Ecto neural progenitor cell (in vitro differentiated cells): ENCODE measurements around the gene PLEKHA5.

Experiments used
- DNase-seq: peaks from one replicate; pipeline ENCODE4 v3.0.0-alpha.2; 2018; ENCODE audit warnings: low spot score

Gene PLEKHA5

DNA sequence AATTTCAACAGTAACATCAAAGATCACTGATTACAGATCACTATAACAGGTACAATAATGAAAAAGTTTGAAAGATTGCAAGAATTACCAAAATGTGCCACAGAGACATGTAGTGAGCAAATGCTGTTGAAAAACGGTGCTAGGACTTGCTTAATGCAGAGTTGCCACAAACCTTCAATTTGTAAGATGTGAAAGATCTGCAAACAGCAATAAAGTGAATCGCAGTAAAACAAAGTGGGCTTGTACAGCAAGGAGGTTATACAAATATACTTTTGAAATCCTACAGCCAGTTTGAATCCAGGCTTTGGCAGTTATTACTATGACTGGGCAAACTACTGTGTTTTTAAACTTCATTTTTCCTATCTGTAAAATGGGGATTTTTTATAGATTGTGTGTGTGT, 1.0 kb upstream of the PLEKHA5 start:
- no peak for DNase-seq

DNA sequence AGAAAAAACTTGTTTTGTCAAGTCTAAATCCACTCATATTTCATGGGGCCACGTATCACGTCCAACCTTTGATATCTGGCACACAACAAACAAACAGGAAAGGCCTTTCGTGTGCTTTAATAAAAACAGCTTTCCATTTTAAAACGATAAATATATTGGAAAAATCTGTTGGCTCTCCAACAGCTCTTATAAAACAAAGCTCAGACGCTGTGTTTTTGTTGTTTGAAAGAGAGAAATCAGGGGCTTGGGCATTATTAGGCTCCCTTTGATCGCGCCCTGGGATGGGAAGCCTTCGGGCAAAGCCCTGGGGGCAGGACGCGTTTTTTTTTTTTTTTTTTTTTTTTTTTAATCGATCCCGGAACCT, 429 bp upstream of the PLEKHA5 start:
- no peak for DNase-seq

DNA sequence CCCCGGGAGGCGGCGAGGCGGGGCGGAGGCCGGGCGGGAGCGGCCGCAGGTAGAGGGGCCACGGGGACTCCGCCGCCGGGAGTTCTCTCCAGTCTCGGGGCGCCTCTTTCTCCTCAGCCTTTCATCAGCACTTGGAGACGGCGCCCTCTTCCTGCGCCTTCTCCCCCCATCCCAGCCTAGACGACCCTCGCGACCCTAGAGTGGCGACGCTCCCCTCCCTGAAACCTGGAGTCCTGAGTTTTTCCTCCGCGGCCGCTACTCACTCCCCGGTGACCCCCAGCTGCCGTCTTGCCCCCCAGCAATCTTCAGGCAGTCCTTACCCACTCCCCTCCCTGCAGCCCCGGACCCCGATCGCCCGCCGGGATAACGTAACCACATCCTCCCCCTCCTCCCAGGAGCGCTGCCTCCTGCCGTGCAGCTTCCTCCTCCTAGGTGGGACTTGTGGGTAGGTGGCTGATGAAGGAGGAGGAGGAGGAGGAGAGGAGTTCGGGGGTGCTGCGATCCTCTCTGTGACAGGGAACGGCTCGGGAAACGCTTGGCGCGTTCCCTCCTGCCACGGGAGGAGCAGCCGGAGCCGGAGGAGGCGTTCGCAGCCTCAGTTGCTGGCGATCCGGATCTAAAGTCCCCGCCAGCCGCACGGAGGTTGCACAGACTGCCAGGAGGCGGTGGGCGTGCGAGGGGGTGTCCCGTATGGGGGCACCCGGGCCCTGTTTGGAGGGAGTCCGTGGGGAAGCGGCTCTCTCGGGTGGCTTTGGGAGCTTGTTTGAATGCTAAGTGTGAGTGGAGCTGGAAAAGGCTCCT, 891 bp downstream of the PLEKHA5 start:
- DNase-seq = peak; percentile 80

DNA sequence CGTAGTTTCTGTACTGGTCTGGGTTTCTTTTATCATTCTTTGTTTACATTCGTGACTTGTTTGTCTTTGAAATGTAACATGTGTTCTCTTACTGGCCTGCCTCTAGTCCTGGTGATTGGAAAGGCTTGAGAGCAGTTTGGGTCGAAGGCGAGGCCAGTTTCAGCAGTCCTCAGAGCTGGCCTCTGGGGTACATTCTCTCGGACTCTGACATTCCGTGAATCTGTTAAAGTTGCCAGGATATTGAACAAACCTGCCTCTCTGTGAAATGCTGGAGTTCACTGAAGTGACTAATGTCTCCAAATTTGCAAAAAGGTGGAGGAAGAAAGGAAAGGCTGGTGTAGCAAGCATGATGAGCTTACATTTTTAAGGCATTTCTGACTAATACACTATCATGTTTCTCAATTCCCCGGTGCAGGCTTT, 1.5 kb downstream of the PLEKHA5 start:
- DNase-seq = peak; percentile 55

- DNase-seq = no peak
Observed at GRCh38 chr12:19138551-19138950, 9.0 kb downstream of the PLEKHA5 start.

DNA sequence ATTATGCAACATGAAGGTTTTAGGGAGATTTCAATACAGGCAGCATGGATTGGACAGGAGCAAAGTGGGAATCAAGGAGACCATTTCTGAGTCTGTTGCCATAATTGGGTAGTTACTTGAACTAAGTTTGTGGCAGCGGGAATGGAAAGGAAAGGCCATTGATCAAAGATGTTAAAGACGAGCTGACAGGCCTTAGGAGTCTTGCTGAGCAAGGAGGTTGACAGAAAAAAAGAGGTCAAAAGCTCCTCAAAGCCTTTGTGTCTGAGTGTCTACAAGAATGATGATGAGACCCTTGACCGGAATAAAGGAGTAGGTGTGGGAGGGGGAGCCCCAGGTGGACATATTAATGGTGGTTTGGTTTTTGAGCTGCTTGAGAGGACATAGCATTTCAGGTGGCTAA, 9.4 kb downstream of the PLEKHA5 start:
- no peak for DNase-seq

GRCh38 chr12:19139615-19140194, 10.2 kb downstream of the PLEKHA5 start:
- no peak for DNase-seq

DNA sequence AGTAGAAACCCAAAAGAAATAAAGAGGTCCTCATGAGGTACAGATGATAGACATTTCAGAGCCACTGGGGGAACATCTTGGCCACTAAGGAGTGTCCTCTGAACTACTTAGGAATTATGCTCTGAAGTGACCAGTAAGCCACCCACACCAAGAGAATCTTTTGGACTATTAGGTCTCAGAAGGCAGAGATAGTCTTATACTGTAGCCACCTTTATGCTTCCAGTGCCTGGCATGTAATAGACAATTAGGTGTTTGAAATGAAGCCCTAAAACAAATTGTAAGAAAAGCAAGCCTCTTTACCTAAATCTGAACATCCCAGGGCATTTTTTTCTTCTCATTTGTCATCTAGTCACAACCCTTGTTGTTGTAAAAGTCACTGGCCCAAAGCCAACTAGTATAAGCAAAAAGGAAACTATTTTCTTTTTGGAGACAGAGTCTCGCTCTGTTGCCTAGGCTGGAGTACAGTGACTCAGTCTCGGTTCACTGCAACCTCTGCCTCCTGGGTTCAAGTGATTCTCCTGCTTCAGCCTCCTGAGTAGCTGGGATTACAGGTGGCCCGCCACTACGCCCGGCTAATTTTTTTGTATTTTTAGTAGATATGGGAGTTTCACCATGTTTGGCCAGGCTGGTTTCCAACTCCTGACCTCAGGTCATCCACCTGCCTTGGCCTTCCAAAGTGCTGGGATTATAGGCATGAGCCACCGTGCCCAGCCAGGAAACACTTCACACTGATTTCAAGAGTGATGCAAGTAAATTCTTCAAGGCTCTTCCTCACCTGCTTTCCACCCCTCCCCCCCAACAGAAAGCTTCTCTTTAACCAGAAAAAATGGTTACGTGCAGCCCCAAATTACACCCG, 11.1 kb downstream of the PLEKHA5 start:
- DNase-seq = no peak

GRCh38 chr12:19142499-19142898, 13.0 kb downstream of the PLEKHA5 start:
- DNase-seq = no peak

- no peak for DNase-seq
Observed at GRCh38 chr12:19144287-19144686, 14.8 kb downstream of the PLEKHA5 start.

DNA sequence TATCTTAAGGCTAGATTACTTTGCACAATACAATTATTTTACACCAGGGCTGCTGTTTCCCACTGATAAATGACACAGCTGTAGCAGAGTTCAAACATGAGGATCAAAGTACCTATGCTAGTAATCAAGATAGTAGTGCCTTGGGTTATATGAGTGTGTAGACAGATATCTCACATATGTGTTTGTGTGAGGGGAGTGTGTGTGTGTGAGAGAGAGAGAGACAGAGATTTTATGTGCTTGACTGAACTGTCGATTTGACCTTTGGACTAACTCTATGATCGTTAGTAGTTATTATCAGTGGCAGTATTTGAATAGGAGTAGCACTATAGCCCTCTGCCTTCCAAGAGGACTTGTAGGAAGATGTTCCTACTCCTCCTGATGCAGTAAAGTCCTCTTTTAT, 15.5 kb downstream of the PLEKHA5 start:
- no peak for DNase-seq

GRCh38 chr12:19148860-19149259, 19.3 kb downstream of the PLEKHA5 start:
- no peak for DNase-seq

GRCh38 chr12:19150273-19150900, 20.9 kb downstream of the PLEKHA5 start:
- no peak for DNase-seq

DNA sequence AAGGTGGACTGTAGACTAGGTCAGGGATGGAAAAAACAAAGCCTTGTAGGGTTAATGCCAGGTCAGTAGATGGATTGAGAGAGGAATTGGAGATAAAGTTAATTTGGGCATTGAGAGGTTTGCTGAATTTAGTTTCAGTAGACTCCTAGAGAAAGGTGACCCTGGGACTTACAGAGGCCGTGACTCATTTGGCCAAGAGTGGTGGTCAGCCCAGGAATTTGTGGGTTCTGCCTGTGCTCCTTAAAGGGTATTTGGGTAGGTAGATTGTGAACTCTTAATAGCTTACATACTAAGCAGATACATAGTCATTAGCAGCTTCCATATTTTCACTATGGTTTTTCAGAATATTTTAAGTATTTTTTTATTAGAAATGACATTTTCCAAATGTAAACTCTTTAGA, 21.8 kb downstream of the PLEKHA5 start:
- DNase-seq = no peak

DNA sequence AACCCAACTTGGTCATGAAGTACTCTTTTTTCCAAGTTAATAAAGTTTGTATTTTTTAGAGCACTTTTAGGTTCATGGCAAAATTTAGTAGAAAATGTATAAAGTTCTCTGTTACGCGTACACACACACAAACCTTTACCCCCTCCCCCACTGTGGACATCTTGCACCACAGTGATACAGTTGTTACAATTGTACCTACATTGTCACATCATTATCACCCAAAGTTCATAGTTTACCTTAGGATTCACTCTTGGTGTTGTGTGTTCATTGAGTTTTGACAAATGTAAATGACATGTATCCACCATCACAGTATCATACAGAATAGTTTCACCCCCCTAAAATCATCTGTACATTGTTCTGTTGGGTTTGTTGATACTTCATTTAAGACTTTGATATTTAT, 23.9 kb downstream of the PLEKHA5 start:
- no peak for DNase-seq

GRCh38 chr12:19154686-19155085, 25.2 kb downstream of the PLEKHA5 start:
- no peak for DNase-seq

DNA sequence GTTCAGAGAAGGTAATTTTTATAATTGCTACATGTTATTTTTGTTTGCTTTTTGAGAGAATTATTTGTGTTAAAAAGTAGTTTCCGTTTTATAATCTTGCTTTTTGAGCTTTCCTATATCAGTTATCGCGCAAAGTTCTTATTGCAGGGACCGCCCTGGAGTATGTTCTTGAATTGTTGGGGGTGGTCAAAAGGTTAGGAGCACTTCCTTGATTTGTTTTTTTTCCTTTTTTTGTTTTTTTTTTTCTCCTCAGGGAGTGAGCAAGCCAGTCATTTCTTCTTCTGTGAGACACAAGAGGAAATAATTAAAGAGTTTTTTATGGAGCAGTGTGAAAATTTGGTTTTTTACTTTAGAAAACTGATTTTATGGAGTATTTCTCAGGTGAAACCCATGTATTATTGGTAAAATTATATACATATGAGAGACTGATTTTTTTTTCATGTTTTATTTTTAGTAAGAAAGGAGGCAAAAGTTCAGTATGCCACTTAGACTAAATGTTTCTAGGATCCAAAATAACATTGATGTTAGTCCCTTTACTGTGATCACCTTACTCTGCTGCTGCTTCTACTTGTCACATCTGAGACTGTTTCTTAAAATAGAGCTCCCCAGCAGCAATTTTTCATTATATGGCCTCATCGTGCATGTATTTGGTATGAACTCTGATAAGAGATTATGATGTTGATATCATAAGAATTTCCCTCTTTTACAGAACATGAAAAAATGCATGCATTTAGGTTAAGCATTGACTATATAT, 26.6 kb downstream of the PLEKHA5 start:
- DNase-seq = no peak

GRCh38 chr12:19158923-19159322, 29.4 kb downstream of the PLEKHA5 start:
- no peak for DNase-seq

DNA sequence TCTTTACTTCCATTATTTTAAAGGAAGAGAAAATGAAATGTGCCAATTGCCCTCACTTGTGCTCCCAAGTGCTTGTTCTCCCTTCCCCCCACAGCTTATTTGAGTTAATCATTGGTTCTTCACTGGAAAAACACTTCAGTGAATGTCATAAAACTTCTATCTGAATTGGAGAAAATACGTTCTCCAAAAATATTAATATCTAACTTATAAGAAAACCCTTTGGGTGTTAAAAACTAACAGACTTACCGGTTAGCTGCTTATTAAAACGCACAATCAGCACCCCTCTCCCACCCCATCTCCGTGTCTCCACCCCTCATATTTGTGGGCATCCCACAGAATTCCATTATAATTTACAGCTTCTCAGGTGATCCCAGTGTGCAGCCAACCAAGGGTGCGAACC, 31.7 kb downstream of the PLEKHA5 start:
- DNase-seq = no peak

DNA sequence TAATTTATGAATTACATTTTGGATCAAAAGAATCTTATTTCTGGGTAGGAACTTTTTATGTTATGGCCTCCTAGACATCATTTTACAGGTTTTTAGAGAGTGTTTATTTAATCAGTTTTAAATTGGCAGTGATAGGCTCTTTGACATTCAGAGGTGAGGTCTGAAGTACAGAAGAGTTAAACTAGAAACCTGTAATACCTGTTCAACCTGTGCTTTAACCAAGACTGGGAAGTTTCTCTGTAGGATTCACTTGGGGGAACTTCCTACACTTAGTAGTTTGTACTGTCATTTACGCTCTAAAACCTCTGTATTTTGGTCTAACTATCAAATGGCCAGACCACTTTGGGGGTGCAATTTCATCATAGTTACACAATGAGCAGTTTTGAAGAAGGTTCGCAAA, 35.9 kb downstream of the PLEKHA5 start:
- no peak for DNase-seq

- DNase-seq = no peak
Observed at GRCh38 chr12:19166387-19166786, 36.9 kb downstream of the PLEKHA5 start.

- DNase-seq = no peak
Observed at GRCh38 chr12:19166956-19167355, 37.4 kb downstream of the PLEKHA5 start.
